ENCODE measurements around the gene EFNA5.
A peak's percentile ranks its signal among the peaks of the same experiment; 100 is the strongest.

The EFNA5 gene

DNA sequence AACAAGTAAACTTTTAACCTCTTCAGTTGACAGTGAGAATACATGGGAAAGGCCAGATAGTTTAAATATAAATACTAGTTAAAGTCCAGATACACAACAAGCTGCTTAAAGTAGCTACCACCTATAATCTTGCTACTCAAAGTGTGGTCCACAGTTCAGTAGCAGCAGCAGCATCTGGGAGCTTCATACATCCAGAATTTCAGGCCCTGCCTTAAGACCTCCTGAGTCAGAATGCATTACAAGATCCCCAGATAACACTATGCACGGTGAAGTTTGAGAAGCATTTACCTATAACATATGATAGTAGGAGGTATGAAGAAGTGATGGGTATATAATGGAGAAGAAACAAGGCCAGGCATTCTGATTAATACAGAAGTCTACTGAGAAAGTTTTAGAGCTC is 244.5 kb downstream of the EFNA5 start:
- no peak for DNase-seq (ENCODE audit: low spot score)

DNA sequence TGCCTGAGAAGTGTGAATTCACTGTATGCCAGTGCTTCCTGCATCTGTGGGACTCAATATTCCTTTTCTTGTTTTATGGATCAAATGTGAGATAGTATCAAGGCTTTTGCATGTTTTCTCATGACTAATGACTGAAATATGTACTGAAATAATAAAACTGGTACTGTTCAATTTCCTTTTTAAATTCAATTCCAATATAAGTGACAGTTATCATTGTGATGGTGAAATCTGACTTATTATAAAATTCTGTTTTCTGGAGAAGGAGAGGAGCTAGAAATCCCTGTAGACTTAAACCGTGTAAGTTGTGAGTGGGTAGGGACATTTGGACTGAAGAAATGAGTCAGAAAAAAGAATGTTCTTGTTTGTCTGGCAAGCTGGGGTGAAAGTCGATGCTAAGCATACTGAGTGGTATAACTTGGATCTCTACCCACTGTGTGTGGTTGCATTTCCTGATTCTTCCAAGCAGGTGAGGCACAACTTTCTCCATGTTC is 245.2 kb downstream of the EFNA5 start:
- peak; percentile 65 for DNase-seq (ENCODE audit: low spot score)

DNA sequence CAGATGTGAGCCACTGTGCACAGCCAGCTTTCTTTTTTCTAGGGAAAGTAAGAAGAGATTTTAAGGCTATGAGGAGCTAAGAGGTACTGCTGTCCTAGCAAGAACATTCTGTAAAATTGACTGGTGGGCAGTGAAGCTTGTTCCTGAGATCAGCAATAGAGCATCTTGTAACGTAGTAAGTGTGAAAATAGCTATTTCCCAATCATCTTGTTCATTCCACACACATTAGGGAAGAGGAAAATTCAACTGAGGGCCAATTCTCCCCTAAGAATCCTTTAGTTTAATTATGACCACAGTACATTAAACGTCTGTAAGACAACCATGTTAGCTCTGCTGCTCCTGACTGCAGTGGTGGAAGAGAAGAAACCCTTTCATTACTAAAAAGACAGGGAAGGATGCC is 246.2 kb downstream of the EFNA5 start:
- DNase-seq (ENCODE audit: low spot score), result no peak

DNA sequence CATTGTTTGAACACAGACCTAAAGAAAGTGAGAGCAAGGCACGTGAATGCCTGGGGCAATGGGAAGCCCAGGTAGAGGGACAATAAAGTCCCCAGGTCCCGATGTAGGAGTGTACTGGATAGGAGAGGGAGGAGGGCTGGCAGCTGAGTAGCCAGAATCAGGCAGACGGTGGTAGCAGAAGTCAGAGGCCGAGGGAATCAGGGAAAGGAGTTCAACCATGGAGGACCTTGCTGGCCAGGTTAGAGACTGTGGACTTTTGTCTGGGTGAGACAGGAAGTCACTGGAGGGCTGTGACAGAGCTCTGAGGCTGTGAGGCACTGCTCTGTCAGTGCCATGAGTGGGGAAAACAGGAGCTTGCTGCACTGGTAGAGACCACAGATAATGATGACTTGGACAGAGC is 248.2 kb downstream of the EFNA5 start:
- no peak for DNase-seq (ENCODE audit: low spot score)

DNA sequence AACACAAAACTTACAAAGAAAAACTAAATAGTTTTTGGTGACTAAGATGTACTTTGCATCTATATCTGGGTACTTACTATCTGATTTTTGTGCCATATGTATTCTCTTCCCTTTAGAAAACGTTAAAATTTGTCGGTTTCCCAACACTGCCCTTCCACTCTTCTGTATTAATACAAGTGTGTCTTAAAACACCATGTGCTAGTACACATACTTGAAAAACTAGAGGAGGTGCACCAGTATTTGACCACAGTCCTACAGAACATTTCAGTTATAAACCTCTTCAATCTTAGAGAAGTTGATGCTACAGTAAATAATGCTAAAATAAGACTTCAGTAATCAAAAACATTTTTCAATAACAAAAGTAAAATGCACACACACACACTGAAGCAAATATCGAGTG is 251.2 kb downstream of the EFNA5 start:
- no peak for DNase-seq (ENCODE audit: low spot score)

DNA sequence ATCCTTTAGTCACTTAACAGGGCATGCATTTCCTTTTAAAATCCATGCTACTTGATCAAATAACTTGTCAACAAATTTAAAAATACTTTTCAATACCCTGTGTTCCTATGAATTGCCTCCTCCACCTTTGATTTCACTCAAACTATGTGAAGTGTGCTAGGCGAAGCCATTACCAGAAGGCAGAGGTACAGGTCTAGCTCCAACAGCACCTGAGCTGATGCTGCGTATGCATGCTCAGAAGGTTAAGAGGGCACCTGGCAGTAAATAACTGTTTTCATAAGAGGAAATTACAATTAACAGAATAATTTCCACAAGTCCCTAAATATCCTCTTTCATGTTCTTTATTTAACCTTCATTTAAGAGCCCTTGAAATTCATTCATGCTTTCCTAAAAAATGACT is 251.8 kb downstream of the EFNA5 start:
- DNase-seq (ENCODE audit: low spot score), result no peak

DNA sequence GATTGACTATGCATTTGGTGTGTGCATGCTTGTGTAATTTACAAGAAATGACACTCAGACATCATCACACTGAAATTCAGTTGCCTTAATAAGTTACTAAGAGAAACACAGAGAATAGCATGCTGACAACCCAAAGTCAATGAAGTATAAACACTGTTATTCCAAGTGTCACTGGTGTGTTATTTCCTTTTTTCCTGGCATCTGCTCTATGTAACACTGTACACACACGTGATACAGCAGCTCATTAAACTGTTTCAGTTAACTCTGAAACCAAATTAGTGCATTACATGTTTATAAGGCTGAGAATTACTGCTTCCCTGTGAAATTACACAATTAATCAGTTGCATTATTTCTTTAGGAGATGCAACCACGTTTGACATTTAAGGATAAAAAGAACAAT is 252.7 kb downstream of the EFNA5 start:
- no peak for DNase-seq (ENCODE audit: low spot score)

DNA sequence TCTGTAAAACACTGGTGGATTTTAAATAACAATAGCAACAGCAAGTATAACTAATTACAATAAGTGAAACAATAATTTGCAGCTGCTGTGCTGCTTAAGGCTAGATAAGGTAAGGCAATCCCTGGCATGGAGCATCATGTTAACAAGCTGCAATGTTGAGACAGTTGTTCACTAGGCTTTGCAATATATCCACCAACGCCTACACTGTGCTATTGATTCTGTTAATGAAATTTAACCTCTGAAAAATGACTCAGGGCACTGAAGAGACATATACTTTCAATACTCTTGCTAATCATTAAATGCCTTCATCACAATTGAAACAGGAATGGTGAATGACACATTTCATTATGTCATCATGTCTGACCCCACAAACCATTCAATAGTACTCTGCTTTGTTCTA is 255.0 kb downstream of the EFNA5 start:
- DNase-seq (ENCODE audit: low spot score), result no peak

DNA sequence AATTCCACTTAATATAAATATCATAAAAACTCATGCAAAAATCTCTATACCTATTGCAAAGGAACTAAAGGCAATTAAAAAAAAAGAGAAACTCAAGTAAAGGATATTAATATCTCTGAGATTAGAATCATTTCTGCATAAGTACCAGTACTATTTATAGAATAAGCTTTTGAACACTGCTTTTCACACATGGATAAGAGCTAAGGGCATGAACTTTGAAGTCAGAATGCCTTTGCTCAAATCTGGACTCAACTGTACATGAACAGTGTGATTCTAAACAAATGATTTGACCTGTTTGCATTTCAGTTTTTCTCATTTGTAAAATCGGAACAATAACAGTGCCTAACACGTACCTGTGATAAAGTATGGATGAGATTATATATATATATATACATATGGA is 255.9 kb downstream of the EFNA5 start:
- no peak for DNase-seq (ENCODE audit: low spot score)

DNA sequence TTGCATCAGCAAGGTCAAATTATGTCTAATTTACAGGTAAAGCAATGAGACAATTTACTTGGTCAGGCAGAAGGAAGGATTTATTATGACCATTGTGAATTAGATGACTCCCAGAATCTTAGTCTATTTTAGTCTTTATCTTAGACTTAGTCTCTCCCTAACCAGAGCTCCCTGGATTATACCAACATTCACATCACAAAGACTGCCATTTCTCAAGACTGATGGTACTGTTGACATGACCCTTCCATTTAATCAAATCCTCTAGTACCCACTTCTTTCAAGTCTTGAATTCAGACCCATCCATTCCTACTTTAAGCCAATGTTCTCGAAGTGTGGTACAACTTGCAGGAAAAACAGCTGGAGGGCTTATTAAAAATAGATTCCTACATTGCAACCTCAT is 257.0 kb downstream of the EFNA5 start:
- DNase-seq (ENCODE audit: low spot score), result no peak

DNA sequence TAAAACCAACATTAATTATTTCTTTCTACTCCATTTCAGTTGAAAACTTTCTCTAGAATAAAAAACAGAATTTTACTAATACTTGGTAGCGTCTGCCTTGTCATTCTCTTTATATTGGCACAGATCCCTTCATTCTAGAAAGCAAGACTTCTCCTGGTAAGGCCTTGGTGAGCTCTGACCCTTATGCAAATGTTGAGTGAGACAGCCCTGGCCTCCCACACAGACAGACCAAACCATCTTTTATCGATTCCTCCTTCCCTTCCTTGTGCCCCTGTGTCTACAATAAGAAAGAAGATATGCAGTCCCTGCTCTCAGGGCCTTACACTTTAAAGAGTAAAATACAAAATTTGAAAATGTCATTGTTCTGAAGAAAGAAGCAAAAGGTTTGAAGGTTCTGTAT is 262.2 kb downstream of the EFNA5 start:
- no peak for DNase-seq (ENCODE audit: low spot score)

DNA sequence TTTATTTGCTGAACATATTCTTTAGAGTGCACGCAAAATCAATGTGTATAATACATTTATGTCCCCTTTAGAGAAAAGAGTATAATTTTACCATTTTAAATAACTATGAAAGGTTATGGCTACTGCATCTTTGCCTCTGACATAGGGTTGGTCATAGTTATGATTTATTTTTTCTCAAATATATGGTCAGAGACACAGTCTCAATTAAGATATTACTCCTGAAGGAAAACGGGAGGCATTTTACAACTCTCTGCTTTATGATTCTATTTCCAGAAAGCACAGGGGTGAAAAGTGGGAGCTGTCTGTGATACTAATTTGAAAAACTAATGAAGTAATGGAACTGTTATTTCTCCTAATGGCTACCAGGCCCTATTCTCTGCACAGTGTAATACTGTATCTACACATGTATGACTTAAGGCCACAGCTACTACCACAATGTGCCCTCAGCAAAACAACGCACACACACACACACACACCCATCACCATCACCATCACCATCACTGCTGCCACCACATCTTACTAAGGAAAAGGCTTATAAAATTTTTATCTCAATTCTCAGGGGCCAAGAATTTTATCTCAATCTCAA is 262.9 kb downstream of the EFNA5 start:
- DNase-seq (ENCODE audit: low spot score), result no peak

DNA sequence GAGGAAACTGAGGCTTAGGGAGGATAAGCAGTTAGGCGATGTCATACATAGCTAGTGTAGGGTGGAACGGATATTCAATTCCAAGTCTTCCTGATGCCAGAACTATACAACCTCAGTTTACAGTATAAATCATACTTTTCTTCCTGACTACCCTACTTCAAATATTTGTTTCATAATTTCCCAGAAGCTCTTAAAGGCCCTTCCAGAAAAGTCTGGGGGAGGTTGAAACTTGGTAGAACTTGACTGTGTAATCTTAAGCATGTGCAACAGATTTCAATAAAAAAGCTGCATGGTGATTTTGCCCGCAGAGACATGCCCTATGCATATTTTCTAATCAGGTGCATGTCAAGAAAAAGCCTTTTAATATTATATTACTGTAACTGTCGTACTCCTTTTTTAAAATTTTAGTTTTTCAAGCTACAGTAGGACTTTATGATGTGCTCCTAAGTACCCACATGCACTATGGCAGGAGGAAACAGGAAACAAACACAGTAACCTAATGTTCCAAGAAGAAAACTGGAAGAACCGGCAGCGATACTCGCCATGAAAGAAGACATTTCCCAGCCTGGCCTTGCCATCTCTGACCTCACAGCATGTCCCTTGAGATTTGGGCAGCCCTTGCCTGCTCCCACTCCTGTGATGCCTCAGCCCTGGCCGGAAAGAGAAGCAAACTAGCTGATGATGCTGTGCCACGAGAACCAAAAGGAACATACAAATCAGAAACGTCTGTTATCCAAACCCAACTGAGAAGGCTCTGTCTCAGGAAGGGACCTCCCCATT is 266.0 kb downstream of the EFNA5 start:
- no peak for DNase-seq (ENCODE audit: low spot score)

DNA sequence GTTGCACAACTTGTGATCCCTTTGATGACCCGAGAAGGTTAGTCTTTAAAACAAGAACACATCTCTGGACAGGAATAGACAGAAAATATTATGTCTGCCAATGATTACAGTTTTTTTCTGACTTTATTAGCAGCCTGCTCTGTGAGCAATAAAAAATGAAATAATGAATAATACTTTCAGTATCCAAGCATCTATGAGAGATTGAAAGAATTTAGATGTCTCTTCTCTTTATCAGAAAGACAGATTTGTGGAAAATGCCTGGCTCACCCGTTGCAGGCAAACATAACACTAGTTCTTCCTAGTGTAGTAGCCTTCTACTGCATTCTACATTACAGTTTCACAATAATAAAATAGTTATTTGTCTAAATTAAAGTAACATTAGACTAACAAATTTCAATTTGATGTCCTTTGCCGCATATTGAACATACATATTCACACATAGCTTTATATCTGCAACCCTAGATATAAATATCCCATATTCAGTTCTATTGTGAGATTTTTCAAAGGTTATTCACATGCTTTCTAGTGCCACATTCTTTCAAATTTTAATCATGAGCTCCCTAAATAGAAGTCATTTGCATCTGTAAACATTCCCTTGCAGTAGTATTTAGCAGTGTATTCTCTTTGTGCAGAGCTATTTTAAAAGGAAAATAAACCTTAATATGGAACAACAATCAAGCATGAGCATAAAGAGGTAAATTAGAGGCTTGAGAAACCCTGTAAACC is 267.3 kb downstream of the EFNA5 start:
- no peak for DNase-seq (ENCODE audit: low spot score)

DNA sequence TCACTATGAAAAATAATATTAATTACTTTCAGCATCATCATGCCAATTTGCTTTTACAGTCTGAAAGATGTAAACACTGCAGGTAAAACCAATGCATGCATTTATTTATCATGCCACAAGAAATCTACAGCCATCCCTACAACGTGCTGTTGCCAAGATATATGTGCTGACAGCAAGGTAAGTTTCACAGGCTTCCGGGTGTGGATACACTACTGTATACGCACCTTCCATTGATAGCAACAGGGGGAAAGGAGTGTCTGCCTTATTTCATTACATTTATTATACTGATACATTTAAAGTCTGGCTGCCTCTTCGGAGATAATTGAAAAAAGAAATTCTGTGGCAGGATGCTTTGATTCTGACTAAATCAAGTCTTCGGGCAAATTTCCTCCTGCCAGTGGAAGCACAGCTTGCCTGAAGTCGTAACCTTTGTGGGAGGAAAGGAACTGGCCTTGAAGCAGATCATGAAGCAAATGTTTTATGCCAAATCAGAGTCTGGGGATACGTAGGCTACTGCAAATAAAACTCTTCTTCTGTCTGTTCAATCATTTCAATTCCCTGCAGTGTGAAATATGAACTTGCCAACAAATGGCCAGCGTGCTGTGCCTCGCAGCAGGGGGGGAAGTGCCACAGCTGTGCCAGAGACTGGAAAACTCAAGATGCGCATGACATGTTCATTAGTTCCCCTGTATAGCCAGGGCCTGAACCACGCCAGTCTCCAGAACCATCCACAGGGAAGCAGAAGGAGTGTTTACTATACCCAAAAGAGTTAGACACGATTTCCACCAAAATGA is 268.1 kb downstream of the EFNA5 start:
- no peak for DNase-seq (ENCODE audit: low spot score)

DNA sequence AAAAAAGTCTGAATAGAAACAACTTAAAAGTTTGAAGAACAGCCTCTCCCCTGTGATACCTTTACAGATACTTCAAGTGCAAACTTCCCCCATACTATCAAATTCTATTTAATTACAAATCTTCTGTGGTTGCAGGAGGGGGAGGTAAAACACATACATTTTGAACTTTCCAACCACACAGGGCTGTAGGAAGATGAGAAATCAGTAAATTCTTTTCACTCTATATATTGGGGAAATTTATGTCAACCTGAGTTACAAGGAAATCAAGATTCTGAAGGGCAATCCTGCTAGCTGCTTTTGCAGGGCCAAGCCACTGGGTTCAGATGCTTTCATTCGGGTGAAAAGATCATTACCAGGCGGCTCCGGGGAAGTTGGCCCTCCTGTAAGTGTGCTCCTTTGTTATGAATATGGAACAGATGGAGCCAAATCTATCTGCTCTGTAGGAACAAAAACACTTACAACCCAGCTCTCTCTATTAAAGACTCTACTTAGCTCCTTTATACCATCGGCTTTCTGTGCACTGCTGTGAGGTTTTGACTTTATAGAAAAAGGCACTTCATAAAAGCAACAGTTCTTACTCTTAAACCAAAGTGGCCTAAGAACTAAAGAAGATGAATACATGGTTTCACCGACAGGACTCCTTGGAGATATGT is 269.1 kb downstream of the EFNA5 start:
- DNase-seq (ENCODE audit: low spot score), result no peak

DNA sequence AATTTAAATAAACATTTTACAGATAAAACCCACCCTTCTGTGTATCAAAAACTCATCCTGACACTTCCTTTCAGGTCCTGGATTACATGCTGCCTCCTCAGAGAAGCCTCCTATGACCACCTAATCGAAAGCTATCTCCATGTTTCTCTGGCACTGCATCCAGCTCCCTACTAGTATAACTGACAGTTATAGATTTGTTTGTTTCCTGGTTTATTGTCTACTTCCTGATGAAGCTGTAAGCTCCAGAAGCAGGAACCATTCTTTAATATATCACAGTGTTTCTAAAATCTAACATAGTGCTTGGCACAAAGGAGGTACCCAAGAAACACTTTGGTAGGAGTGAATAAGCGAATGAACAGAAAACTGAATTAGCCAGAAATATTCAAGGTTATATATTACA is 270.4 kb downstream of the EFNA5 start:
- no peak for DNase-seq (ENCODE audit: low spot score)

DNA sequence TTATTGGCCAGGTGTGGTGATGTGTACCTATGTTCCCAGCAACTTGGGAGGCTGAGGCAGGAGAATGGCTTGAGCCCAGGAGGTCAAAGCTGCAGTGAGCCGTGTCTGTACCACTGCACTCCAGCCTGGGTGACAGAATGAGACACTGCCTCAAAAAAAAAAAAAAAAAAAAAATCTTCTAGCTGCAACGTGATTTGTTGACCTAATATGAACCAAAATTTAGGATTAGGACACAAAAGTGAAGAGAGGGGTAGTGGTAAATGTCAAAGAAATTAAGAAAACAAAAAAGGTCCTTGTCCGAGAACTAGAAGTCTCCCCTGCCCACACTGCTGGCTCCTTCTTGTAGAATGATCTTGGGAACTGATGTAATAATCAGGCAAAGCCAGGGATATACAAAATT is 272.0 kb downstream of the EFNA5 start:
- DNase-seq (ENCODE audit: low spot score), result no peak

DNA sequence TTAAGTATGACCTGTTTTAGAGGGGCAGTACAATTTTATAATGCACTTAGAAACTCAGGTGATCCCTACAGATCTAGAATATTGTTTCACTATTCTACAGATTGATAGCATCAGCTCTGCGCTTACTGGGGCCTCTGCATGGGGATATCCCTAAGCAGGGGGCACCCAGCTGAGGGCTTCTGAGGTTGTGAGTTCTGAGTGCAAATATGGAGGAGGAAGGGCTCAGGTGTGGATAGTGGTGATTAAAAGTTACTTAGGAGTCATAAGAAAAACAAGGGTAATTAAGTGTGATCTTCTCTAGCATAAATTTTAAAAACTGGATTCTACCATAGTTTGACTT is 274.4 kb downstream of the EFNA5 start:
- DNase-seq (ENCODE audit: low spot score), result no peak

DNA sequence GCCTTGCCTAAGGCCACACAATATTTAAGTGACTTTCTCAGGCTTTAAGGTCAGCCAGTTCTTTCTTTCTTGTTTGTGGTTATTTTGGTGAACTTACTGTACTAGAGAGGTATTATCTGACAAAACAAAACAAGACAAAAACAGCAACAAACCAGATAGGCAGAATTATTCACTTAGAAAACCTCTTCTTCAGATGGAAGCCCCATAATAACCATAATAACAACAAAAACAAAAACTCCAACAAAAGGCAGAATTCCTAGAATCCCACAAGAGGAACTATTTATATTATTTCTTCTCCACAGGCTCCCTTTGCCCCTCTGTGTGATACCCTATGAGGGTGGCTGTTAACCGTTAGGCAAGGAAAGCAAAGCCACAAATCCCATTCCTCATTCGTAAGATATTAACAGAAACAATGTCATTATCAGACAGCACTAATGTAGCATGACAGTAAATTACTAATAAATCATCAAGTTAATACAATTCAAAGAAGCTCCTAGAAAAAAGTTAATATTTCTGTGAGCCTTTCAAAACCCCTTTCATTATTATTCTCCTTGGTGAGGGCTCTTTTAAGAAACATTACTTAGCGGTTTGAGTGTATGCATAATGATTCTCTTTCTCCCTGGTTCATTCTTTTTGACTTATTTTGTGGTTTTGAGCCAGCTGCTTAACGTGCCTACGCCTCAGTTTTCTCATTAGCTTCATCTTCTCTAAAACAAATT is 274.9 kb downstream of the EFNA5 start:
- DNase-seq (ENCODE audit: low spot score), result no peak

DNA sequence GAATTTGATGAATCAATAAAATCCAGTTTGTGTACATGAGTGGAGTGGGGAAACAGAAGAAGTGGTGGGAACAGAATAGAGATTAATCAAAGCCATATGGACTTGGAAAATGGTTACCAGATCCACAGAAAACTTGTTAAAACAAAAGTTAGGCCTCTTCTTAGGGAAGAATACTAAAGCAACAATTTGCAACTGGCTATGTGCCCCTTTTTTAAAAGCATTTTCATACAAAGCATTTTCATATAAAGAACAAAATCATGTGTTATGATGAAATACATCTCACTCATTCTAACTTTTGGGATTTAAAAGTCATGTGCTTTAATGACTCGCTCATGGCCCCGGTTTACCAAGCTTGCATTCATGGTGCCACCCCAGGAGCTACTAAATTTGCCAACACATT is 276.9 kb downstream of the EFNA5 start:
- no peak for DNase-seq (ENCODE audit: low spot score)
